ENCODE results near the gene FRAT2. TPM values are rescaled to one million over a fixed set of nuclear protein-coding genes. Genes with fewer than 3 reads are reported as not detected.

The FRAT2 gene
- polyA plus RNA-seq, 3 donors from 2014 or later = 11.5 to 22.5 (median 15.9) TPM

Other genes starting within 250 kb of the FRAT2 start
- gene SLIT1, start 148.8 kb downstream of the FRAT2 start, polyA plus RNA-seq = under 1 TPM in 2 of 3 donors, not detected in 1; 0.07 to 0.36 TPM
- gene ARHGAP19, start 42.1 kb downstream of the FRAT2 start, polyA plus RNA-seq = 1 to 10 TPM; 4.9 to 8.2 (median 6.7) TPM
- 10 to 100 TPM in 1 of 3 donors, 1 to 10 TPM in 2; 8.0 to 15.2 (median 8.1) TPM for gene FRAT1, start 15.5 kb downstream of the FRAT2 start, polyA plus RNA-seq
- 1 to 10 TPM; 4.6 to 8.5 (median 7.0) TPM for gene RRP12, start 66.6 kb upstream of the FRAT2 start, polyA plus RNA-seq
- 100 to 1,000 TPM; 315 to 415 (median 316) TPM for gene PGAM1, start 91.5 kb upstream of the FRAT2 start, polyA plus RNA-seq
- gene EXOSC1, start 111.3 kb upstream of the FRAT2 start, polyA plus RNA-seq = 10 to 100 TPM; 60.3 to 96.0 (median 66.8) TPM
- gene ZDHHC16, start 111.4 kb upstream of the FRAT2 start, polyA plus RNA-seq = 10 to 100 TPM; 19.9 to 38.5 (median 27.1) TPM
- 10 to 100 TPM; 21.8 to 32.0 (median 29.6) TPM for gene MMS19, start 163.7 kb upstream of the FRAT2 start, polyA plus RNA-seq
- 1 to 10 TPM; 1.7 to 3.2 (median 2.9) TPM for gene UBTD1, start 164.2 kb upstream of the FRAT2 start, polyA plus RNA-seq
- not detected for gene ANKRD2, start 238.1 kb upstream of the FRAT2 start, polyA plus RNA-seq
- not detected for gene HOGA1, start 249.7 kb upstream of the FRAT2 start, polyA plus RNA-seq